A549 treated with CORT108297 at 1 μM for 4 hours (cell line): Measurements from ENCODE around the gene CST8. TPM values are rescaled to one million over a fixed set of nuclear protein-coding genes. Genes with fewer than 3 reads are reported as not detected.

Source experiments
- total RNA-seq: library from RNA; stranded (reverse); fragments of 200-300 nt; extraction: Qiagen RNA extraction; gene quantifications from 5 replicates; pipeline ENCODE4 v1.2.3, GENCODE V29; 2022

Gene CST8
- not detected in 5 replicates for total RNA-seq

GRCh38 chr20:23490817-23491216 lies at the start of gene CST8:
Gene CST8 (plus strand): TSS chr20:23491117. CDS start chr20:23491668, 551 bp downstream.

GRCh38 chr20:23452776-23453175 lies 38.1 kb upstream of the CST8 start, which contains the start of gene CST11:
Gene CST11 (minus strand): TSS chr20:23452876. CDS start chr20:23452811, 65 bp downstream.

Other genes with a start within 250 kb of the CST8 start
- 58.6 to 76.9 TPM (median 69.9 TPM) in 5 replicates for gene NXT1, start 140.3 kb upstream of the CST8 start, total RNA-seq
- 9.2 to 11.8 TPM (median 9.6 TPM) in 5 replicates for gene GZF1, start 128.9 kb upstream of the CST8 start, total RNA-seq
- 3.2 to 3.9 TPM (median 3.7 TPM) in 5 replicates for gene NAPB, start 69.6 kb upstream of the CST8 start, total RNA-seq
- not detected in 5 replicates for gene CSTL1, start 51.4 kb upstream of the CST8 start, total RNA-seq
- not detected in 5 replicates for gene CST11, start 38.2 kb upstream of the CST8 start, total RNA-seq
- gene CST9L, start 77.4 kb downstream of the CST8 start, total RNA-seq, result not detected in 5 replicates
- not detected in 5 replicates for gene CST9, start 114.8 kb downstream of the CST8 start, total RNA-seq
- gene CST3, start 146.8 kb downstream of the CST8 start, total RNA-seq, result 224 to 428 TPM (median 398 TPM) in 5 replicates
- not detected in 5 replicates for gene CST4, start 197.9 kb downstream of the CST8 start, total RNA-seq